Activated CD4-positive, alpha-beta memory T cell treated with anti-CD3 and anti-CD28 coated beads, Interleukin-2, amount 10 ng/mL, durations not matched to agents 7 days and 5 days (primary cell): Measurements from ENCODE around the gene IL31. TPM values are rescaled to one million over a fixed set of nuclear protein-coding genes. Genes with fewer than 3 reads are reported as not detected.
"Not testable (repeated sequence)": the region's sequence is repeated elsewhere in the genome, so short reads cannot be mapped to it uniquely, and the experiment has no call there.

Experiments
- CTCF ChIA-PET: fragments of 350-600 bp; sonication (Branson Sonifier 250); formaldehyde crosslinking; loops from one replicate; lab custom pipeline; 2021; ENCODE audit warnings: antibody characterized with exemption, inconsistent platforms; lab: Charles Lee
- POLR2A ChIA-PET: fragments of 350-600 bp; sonication (Branson Sonifier 250); formaldehyde crosslinking; loops from one replicate; lab custom pipeline; 2021; ENCODE audit warnings: antibody characterized with exemption; lab: Charles Lee
- DNase-seq: peaks from one replicate; pipeline ENCODE4 v3.0.0-alpha.2; 2020
- H3K27ac Mint-ChIP-seq: one replicate; pipeline ENCODE4 v1.8.0; 2021; ENCODE audit warnings: mild to moderate bottlenecking, mixed read lengths
- H3K27me3 Mint-ChIP-seq: one replicate; pipeline ENCODE4 v1.8.0; 2021; ENCODE audit warnings: mixed read lengths
- H3K36me3 Mint-ChIP-seq: one replicate; pipeline ENCODE4 v1.8.0; 2021; ENCODE audit warnings: low read depth, mixed read lengths
- H3K4me1 Mint-ChIP-seq: one replicate; pipeline ENCODE4 v1.8.0; 2021; ENCODE audit warnings: mixed read lengths
- H3K4me3 Mint-ChIP-seq: one replicate; pipeline ENCODE4 v1.8.0; 2021; ENCODE audit warnings: mild to moderate bottlenecking, mixed read lengths
- H3K9me3 Mint-ChIP-seq: one replicate; pipeline ENCODE4 v1.8.0; 2021; ENCODE audit warnings: mixed read lengths
- total RNA-seq, 2 experiments: library from RNA; stranded (reverse); gene quantifications; one replicate each; pipeline ENCODE4 v1.2.3, GENCODE V29; 2021

The IL31 gene
- total RNA-seq, 2 experiments from 2014 or later = not detected

- peaks cover 6% of the 10 kb centered on the region for H3K4me1 Mint-ChIP-seq
Measured at GRCh38 chr12:122187466-122187865, 13.4 kb upstream of the IL31 start.

GRCh38 chr12:122185494-122186082, 11.6 kb upstream of the IL31 start:
- CTCF ChIA-PET = interaction anchor here (1.8 kb wide), 1 partner anchor 53 kb away, joined by 4 read pairs; no protein-coding TSS in a partner anchor
- POLR2A ChIA-PET = no interaction called here
- H3K27ac Mint-ChIP-seq = no peak overlapping the region
- peaks cover 20% of the 10 kb centered on the region for H3K27me3 Mint-ChIP-seq
- no peaks in the 10 kb centered on the region for H3K9me3 Mint-ChIP-seq
- H3K4me1 Mint-ChIP-seq = peaks cover 6% of the 10 kb centered on the region
- no peak for DNase-seq
- H3K36me3 Mint-ChIP-seq = no peaks in the 10 kb centered on the region
- no peak overlapping the region for H3K4me3 Mint-ChIP-seq

More at GRCh38 chr12:122187466-122187865, 13.4 kb upstream of the IL31 start:
- H3K27ac Mint-ChIP-seq = no peak overlapping the region
- no peaks in the 10 kb centered on the region for H3K36me3 Mint-ChIP-seq
- POLR2A ChIA-PET = interaction anchor here (0.9 to 1.0 kb wide), 2 partner anchors 18 to 39 kb away, joined by 3 read pairs; no protein-coding TSS in a partner anchor
- H3K27me3 Mint-ChIP-seq = peaks cover 15% of the 10 kb centered on the region
- no peaks in the 10 kb centered on the region for H3K9me3 Mint-ChIP-seq
- no peak overlapping the region for H3K4me3 Mint-ChIP-seq
- DNase-seq = no peak
- CTCF ChIA-PET = interaction anchor here (1.8 kb wide), 1 partner anchor 55 kb away, joined by 4 read pairs; no protein-coding TSS in a partner anchor

GRCh38 chr12:122185079-122185478, 11.1 kb upstream of the IL31 start:
- H3K36me3 Mint-ChIP-seq = no peaks in the 10 kb centered on the region
- POLR2A ChIA-PET = no interaction called here
- H3K4me1 Mint-ChIP-seq = peaks cover 6% of the 10 kb centered on the region
- H3K9me3 Mint-ChIP-seq = no peaks in the 10 kb centered on the region
- DNase-seq = no peak
- no peak overlapping the region for H3K4me3 Mint-ChIP-seq
- peaks cover 23% of the 10 kb centered on the region for H3K27me3 Mint-ChIP-seq
- H3K27ac Mint-ChIP-seq = no peak overlapping the region
- CTCF ChIA-PET = no interaction called here

GRCh38 chr12:122184517-122184916, 10.5 kb upstream of the IL31 start:
- POLR2A ChIA-PET = no interaction called here
- no peaks in the 10 kb centered on the region for H3K9me3 Mint-ChIP-seq
- H3K4me3 Mint-ChIP-seq = no peak overlapping the region
- CTCF ChIA-PET = no interaction called here
- peaks cover 26% of the 10 kb centered on the region for H3K27me3 Mint-ChIP-seq
- no peaks in the 10 kb centered on the region for H3K36me3 Mint-ChIP-seq
- DNase-seq = no peak
- H3K27ac Mint-ChIP-seq = no peak overlapping the region
- peaks cover 8% of the 10 kb centered on the region for H3K4me1 Mint-ChIP-seq

GRCh38 chr12:122183588-122183940, 9.5 kb upstream of the IL31 start:
- ChIA-PET CTCF (interaction anchor here (1.3 kb wide), 1 partner anchor 60 kb away, joined by 3 read pairs; no protein-coding TSS in a partner anchor), POLR2A (interaction anchor here (1.1 kb wide), 1 partner anchor 17 kb away, joined by 4 read pairs; no protein-coding TSS in a partner anchor)
- Mint-ChIP-seq H3K4me3 (peak overlapping the region; percentile 55), H3K9me3 (no peaks in the 10 kb centered on the region), H3K36me3 (no peaks in the 10 kb centered on the region), H3K27ac (no peak overlapping the region), H3K4me1 (peaks cover 8% of the 10 kb centered on the region), H3K27me3 (peaks cover 29% of the 10 kb centered on the region)
- DNase-seq = no peak

- peaks cover 8% of the 10 kb centered on the region for H3K4me1 Mint-ChIP-seq
- no peaks in the 10 kb centered on the region for H3K36me3 Mint-ChIP-seq
- H3K27ac Mint-ChIP-seq = no peak within 1 kb of the TSS
- peaks cover 31% of the 10 kb centered on the region for H3K27me3 Mint-ChIP-seq
- peak within 1 kb of the TSS; percentile 62 for H3K4me3 Mint-ChIP-seq
- POLR2A ChIA-PET = interaction anchor here (1.1 to 1.2 kb wide), 2 partner anchors 16 to 23 kb away, joined by 3 to 4 read pairs; no protein-coding TSS in a partner anchor
- CTCF ChIA-PET = interaction anchor here (1.2 to 1.3 kb wide), 2 partner anchors 8 to 59 kb away, joined by 3 to 5 read pairs; no protein-coding TSS in a partner anchor
- H3K9me3 Mint-ChIP-seq = no peaks in the 10 kb centered on the region
- DNase-seq = peak; percentile 46
Measured at GRCh38 chr12:122182887-122183587, 9.0 kb upstream of the IL31 start, which contains the start of gene LRRC43. TSS of gene LRRC43 (plus strand) at chr12:122183123. CDS start at chr12:122183145, 22 bp downstream.

- not testable (repeated sequence) for H3K27ac Mint-ChIP-seq, DNase-seq, H3K4me1 Mint-ChIP-seq
Measured at GRCh38 chr12:122176473-122176872, 2.5 kb upstream of the IL31 start.

GRCh38 chr12:122172262-122172939, 1.6 kb downstream of the IL31 start:
- Mint-ChIP-seq H3K27ac (no peak overlapping the region), H3K4me1 (peaks cover 1% of the 10 kb centered on the region), H3K9me3 (no peaks in the 10 kb centered on the region), H3K27me3 (peaks cover 28% of the 10 kb centered on the region), H3K4me3 (no peak overlapping the region), H3K36me3 (no peaks in the 10 kb centered on the region)
- ChIA-PET POLR2A (interaction anchor here (0.6 kb wide), 1 partner anchor 19 kb away, joined by 3 read pairs; no protein-coding TSS in a partner anchor), CTCF (no interaction called here)
- no peak for DNase-seq

More at GRCh38 chr12:122176473-122176872, 2.5 kb upstream of the IL31 start:
- H3K4me3 Mint-ChIP-seq, H3K36me3 Mint-ChIP-seq, H3K9me3 Mint-ChIP-seq, CTCF ChIA-PET, POLR2A ChIA-PET: not testable (repeated sequence)
- H3K27me3 Mint-ChIP-seq = peaks cover 30% of the 10 kb centered on the region

- POLR2A ChIA-PET = no interaction called here
- peaks cover 31% of the 10 kb centered on the region for H3K27me3 Mint-ChIP-seq
- no peaks in the 10 kb centered on the region for H3K9me3 Mint-ChIP-seq
- H3K36me3 Mint-ChIP-seq = no peaks in the 10 kb centered on the region
- no peak overlapping the region for H3K27ac Mint-ChIP-seq
- H3K4me1 Mint-ChIP-seq = peaks cover 11% of the 10 kb centered on the region
- H3K4me3 Mint-ChIP-seq = no peak overlapping the region
- no peak for DNase-seq
- CTCF ChIA-PET = no interaction called here
Measured at GRCh38 chr12:122171399-122171798, 2.6 kb downstream of the IL31 start.

GRCh38 chr12:122168492-122168891, 5.5 kb downstream of the IL31 start:
- CTCF ChIA-PET = no interaction called here
- no peak for DNase-seq

GRCh38 chr12:122167356-122167925, 6.6 kb downstream of the IL31 start:
- H3K27ac Mint-ChIP-seq = peak overlapping the region; percentile 24
- no peak overlapping the region for H3K4me3 Mint-ChIP-seq

More at GRCh38 chr12:122168492-122168891, 5.5 kb downstream of the IL31 start:
- Mint-ChIP-seq H3K4me3 (no peak overlapping the region), H3K27ac (no peak overlapping the region), H3K27me3 (peaks cover 25% of the 10 kb centered on the region), H3K4me1 (peaks cover 16% of the 10 kb centered on the region), H3K36me3 (no peaks in the 10 kb centered on the region), H3K9me3 (no peaks in the 10 kb centered on the region)
- POLR2A ChIA-PET = no interaction called here

More at GRCh38 chr12:122167356-122167925, 6.6 kb downstream of the IL31 start:
- DNase-seq = no peak
- CTCF ChIA-PET = interaction anchor here (1.2 to 1.5 kb wide), 2 partner anchors 36 to 100 kb away, joined by 3 to 4 read pairs; no protein-coding TSS in a partner anchor
- Mint-ChIP-seq H3K36me3 (no peaks in the 10 kb centered on the region), H3K9me3 (no peaks in the 10 kb centered on the region), H3K4me1 (peaks cover 18% of the 10 kb centered on the region), H3K27me3 (peaks cover 27% of the 10 kb centered on the region)
- POLR2A ChIA-PET = interaction anchor here (0.9 to 1.4 kb wide), 3 partner anchors 16 to 77 kb away, joined by 3 to 4 read pairs (median 4); partner anchors contain the start of gene LRRC43
